ENCODE measurements around the gene ARHGAP24. TPM values are rescaled to one million over a fixed set of nuclear protein-coding genes. Genes with fewer than 3 reads are reported as not detected.

The ARHGAP24 gene
- total and polyA plus RNA-seq, 3 donors from 2014 or later = 5.7 to 9.9 (median 9.4) TPM

DNA sequence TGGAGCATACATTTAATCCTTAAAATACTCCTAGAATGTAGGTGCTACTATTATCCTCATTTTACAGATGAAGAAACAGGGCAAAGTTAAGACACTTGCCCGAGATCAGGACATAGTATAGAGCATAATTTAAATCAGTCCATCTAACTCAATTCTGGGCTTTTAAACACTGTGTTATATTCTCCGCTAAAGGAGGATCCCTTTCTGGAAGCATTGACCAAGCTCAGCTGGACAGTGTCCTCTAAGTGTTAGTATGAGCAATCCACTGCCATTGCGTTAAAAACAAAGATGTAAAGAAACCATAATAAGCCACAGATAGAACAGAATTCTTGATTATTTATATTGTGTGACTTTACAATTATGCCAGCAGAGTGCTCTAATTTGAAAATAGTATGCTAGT, 207.0 kb downstream of the ARHGAP24 start:
- Histone ChIP-seq H3K4me1 (peaks cover 3% of the 10 kb centered on the region), H3K9me3 (no peaks in the 10 kb centered on the region), H3K4me3 (no peak overlapping the region), H3K27ac (peak overlapping the region in 1 of 2 donors; percentile 17), H3K36me3 (ENCODE audit: low read depth, missing control alignments) (no peaks in the 10 kb centered on the region), H3K27me3 (no peaks in the 10 kb centered on the region)
- no peak for DNase-seq
- TF ChIP-seq, protein P1, sequence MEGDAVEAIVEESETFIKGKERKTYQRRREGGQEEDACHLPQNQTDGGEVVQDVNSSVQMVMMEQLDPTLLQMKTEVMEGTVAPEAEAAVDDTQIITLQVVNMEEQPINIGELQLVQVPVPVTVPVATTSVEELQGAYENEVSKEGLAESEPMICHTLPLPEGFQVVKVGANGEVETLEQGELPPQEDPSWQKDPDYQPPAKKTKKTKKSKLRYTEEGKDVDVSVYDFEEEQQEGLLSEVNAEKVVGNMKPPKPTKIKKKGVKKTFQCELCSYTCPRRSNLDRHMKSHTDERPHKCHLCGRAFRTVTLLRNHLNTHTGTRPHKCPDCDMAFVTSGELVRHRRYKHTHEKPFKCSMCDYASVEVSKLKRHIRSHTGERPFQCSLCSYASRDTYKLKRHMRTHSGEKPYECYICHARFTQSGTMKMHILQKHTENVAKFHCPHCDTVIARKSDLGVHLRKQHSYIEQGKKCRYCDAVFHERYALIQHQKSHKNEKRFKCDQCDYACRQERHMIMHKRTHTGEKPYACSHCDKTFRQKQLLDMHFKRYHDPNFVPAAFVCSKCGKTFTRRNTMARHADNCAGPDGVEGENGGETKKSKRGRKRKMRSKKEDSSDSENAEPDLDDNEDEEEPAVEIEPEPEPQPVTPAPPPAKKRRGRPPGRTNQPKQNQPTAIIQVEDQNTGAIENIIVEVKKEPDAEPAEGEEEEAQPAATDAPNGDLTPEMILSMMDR (IDR thresholded peaks at IDR 0.05) = no peak
- TF ChIP-seq POLR2A (IDR thresholded peaks at IDR 0.05) = no peak
- 89 to 96% methylated on average over 3 of the region's 3 CpGs for WGBS, 2 donors
- intact Hi-C loops (cut with DNase I; ENCODE audit: low total_unique reads) = no loop called here

DNA sequence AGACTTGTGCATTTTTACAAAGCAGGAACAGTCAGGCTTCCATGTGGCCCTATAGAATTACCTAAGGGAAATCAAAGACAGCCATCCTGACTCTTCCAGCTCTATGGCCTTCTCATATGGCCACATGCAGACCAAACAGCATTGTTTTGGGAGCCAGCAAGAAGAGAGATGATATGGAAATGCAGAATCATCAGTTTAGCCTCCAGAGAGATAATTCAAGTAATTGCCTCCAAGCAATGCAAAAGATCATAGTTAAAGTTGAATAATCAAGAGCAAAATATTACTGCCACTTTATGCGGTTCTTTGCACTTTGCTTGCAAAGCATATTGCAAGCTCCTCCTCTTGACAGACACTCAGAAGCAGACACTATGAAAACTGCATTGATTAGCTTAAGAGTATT, 207.4 kb downstream of the ARHGAP24 start:
- intact Hi-C loops (cut with DNase I; ENCODE audit: low total_unique reads) = no loop called here
- H3K9me3 ChIP-seq = no peaks in the 10 kb centered on the region
- no peak for DNase-seq
- no peak overlapping the region for H3K4me3 ChIP-seq
- no peak for TF ChIP-seq POLR2A (IDR thresholded peaks at IDR 0.05)
- TF ChIP-seq, protein P1 (IDR thresholded peaks at IDR 0.05) = no peak
- H3K36me3 ChIP-seq (ENCODE audit: low read depth, missing control alignments) = no peaks in the 10 kb centered on the region
- 79 to 84% methylated on average over 1 of the region's 1 CpG for WGBS, 2 donors
- H3K4me1 ChIP-seq = peaks cover 3% of the 10 kb centered on the region
- no peak overlapping the region for H3K27ac ChIP-seq
- no peaks in the 10 kb centered on the region for H3K27me3 ChIP-seq

DNA sequence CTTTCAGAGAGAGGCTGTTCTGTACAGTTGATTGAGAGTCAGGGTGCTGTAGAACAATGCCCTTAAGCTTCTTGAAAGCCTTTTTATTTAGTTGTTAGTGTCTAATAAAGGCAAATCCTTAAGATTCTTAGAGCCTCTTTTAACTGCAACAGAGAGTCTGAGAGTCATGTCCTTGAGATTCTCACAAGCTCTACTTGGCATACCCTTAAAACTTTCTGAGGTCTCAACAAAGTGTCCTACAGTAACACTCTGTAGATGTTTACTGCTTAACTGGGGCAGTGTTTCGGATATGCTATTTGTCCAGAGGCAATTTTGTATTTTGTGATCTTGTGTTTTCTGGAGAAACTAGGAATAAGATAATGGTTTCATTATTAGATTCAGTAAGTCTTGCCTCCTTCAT, 209.7 kb downstream of the ARHGAP24 start:
- H3K27ac ChIP-seq = peak overlapping the region in 1 of 2 donors; percentile 44
- WGBS, 2 donors = 43 to 53% methylated on average over 1 of the region's 1 CpG
- intact Hi-C loops (cut with DNase I; ENCODE audit: low total_unique reads) = no loop called here
- TF ChIP-seq, protein P1 (IDR thresholded peaks at IDR 0.05) = no peak
- TF ChIP-seq POLR2A (IDR thresholded peaks at IDR 0.05) = no peak
- H3K4me3 ChIP-seq = no peak overlapping the region
- H3K27me3 ChIP-seq = no peaks in the 10 kb centered on the region
- no peaks in the 10 kb centered on the region for H3K36me3 ChIP-seq (ENCODE audit: low read depth, missing control alignments)
- peaks cover 3% of the 10 kb centered on the region for H3K4me1 ChIP-seq
- DNase-seq = no peak
- no peaks in the 10 kb centered on the region for H3K9me3 ChIP-seq

DNA sequence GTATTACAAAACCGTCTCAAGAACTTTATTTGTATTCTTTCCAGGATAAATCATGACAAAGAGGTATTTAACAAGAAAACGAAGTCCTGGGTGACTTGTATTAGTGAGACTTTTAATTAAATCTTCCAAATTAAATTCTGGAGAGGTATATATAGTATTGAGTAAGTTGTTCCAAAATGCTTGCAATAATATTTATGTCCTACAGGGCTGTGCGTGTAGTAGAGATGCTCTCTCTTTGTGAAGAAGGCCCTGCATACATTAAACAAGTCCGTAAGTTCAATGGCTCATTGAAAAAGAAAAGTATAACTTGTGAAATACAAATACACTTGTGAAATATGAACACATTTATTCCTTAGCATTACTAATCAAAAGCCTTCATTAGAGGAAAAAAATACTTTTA, 211.4 kb downstream of the ARHGAP24 start:
- H3K36me3 ChIP-seq (ENCODE audit: low read depth, missing control alignments) = no peaks in the 10 kb centered on the region
- no peaks in the 10 kb centered on the region for H3K27me3 ChIP-seq
- no peak for DNase-seq
- intact Hi-C loops (cut with DNase I; ENCODE audit: low total_unique reads) = no loop called here
- H3K9me3 ChIP-seq = no peaks in the 10 kb centered on the region
- no peak overlapping the region for H3K4me3 ChIP-seq
- WGBS, 2 donors = 90 to 97% methylated on average over 4 of the region's 4 CpGs
- no peak for TF ChIP-seq POLR2A (IDR thresholded peaks at IDR 0.05)
- TF ChIP-seq, protein P1 (IDR thresholded peaks at IDR 0.05) = no peak
- H3K27ac ChIP-seq = no peak overlapping the region
- peaks cover 3% of the 10 kb centered on the region for H3K4me1 ChIP-seq

DNA sequence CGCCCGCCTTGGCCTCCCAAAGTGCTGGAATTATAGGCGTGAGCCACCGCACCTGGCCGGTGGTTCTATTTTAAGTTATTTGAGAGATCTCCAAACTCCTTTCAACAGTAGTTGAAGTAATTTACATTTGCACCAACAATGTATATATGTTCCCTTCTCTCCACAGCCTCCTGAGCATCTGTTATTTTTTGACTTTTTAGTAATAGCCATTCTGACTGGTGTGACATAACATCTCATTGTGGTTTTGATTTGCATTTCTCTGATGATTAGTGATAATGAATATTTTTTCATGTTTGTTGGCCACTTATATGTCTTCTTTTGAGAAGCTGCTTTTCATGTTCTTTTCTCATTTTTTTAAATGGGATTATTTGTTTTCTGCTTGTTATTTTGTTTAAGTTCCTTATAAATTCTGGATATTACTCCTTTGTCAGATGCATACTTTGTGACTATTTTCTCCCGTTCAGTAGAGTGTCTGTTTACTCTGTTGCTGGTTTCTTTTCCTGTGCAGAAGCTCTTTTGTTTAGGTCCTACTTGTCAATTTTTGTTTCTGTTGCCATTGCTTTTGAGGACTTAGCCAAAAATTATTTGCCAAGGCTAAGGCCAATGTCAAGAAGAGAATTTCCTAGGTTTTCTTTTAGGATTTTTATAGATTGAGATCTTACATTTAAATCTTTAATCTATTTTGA, 213.2 kb downstream of the ARHGAP24 start:
- intact Hi-C loops (cut with DNase I; ENCODE audit: low total_unique reads) = no loop called here
- Histone ChIP-seq H3K27me3 (no peaks in the 10 kb centered on the region), H3K9me3 (no peaks in the 10 kb centered on the region), H3K4me1 (no peaks in the 10 kb centered on the region), H3K4me3 (no peak overlapping the region), H3K27ac (no peak overlapping the region), H3K36me3 (ENCODE audit: low read depth, missing control alignments) (no peaks in the 10 kb centered on the region)
- DNase-seq = no peak
- 87 to 88% methylated on average over 6 of the region's 6 CpGs for WGBS, 2 donors
- TF ChIP-seq, protein P1 (IDR thresholded peaks at IDR 0.05) = no peak
- TF ChIP-seq POLR2A (IDR thresholded peaks at IDR 0.05) = no peak
